Stimulated activated naive CD8-positive, alpha-beta T cell treated with anti-CD3 and anti-CD28 coated beads, Interleukin-15, amount 100 ng/mL, for 72 hours (primary cell): ENCODE measurements around the gene MAPK8.
A peak's percentile ranks its signal among the peaks of the same experiment; 100 is the strongest.
"Not testable (repeated sequence)": the region's sequence is repeated elsewhere in the genome, so short reads cannot be mapped to it uniquely, and the experiment has no call there.

Experiments
- ATAC-seq: fragments of 150-1000 bp; cut with Tn5 transposase; 2 replicates; pipeline ENCODE4 v1.10.0; 2021; ENCODE audit warnings: mild to moderate bottlenecking, moderate library complexity
- DNase-seq, 2 donors: peaks; one replicate each; pipeline ENCODE4 v3.0.0; 2021 to 2022
- H3K27ac Mint-ChIP-seq, 2 donors: one replicate each; pipeline ENCODE4 v1.8.0; 2022; ENCODE audit warnings: mild to moderate bottlenecking in 2 of 2, mixed read lengths in 2 of 2, moderate library complexity in 2 of 2
- H3K27me3 Mint-ChIP-seq: one replicate; pipeline ENCODE4 v1.8.0; 2022; ENCODE audit warnings: mixed read lengths
- H3K4me1 Mint-ChIP-seq: one replicate; pipeline ENCODE4 v1.8.0; 2022; ENCODE audit warnings: mild to moderate bottlenecking, mixed read lengths
- H3K4me3 Mint-ChIP-seq, 2 donors: one replicate each; pipeline ENCODE4 v1.8.0; 2022; ENCODE audit warnings: mild to moderate bottlenecking in 2 of 2, mixed read lengths in 2 of 2, moderate library complexity in 1 of 2
- H3K9me3 Mint-ChIP-seq, 2 donors: one replicate each; pipeline ENCODE4 v1.8.0; 2022; ENCODE audit warnings: mixed read lengths in 2 of 2

The MAPK8 gene

GRCh38 chr10:48340734-48341133 is 34.3 kb downstream of the MAPK8 start:
- Mint-ChIP-seq H3K4me3 (no peak overlapping the region), H3K9me3 (peaks cover 0 to 13% of the 10 kb centered on the region in 2 donors), H3K4me1 (peaks cover 49% of the 10 kb centered on the region), H3K27me3 (no peaks in the 10 kb centered on the region), H3K27ac (no peak overlapping the region)
- ATAC-seq: no peak
- DNase-seq: no peak

- Mint-ChIP-seq H3K9me3 (peaks cover 17% of the 10 kb centered on the region in 2 donors), H3K4me1 (peaks cover 36% of the 10 kb centered on the region), H3K27me3 (no peaks in the 10 kb centered on the region), H3K4me3 (no peak overlapping the region), H3K27ac (no peak overlapping the region)
- DNase-seq (no peak), ATAC-seq (no peak)
These were observed 36.6 kb downstream of the MAPK8 start for GRCh38 chr10:48343106-48343505.

GRCh38 chr10:48343921-48344598 is 37.6 kb downstream of the MAPK8 start:
- Mint-ChIP-seq H3K4me3 (no peak overlapping the region), H3K27ac (no peak overlapping the region), H3K27me3 (no peaks in the 10 kb centered on the region), H3K9me3 (peaks cover 18 to 26% of the 10 kb centered on the region in 2 donors), H3K4me1 (peaks cover 28% of the 10 kb centered on the region)
- DNase-seq: no peak
- no peak for ATAC-seq

- DNase-seq, H3K27me3 Mint-ChIP-seq, ATAC-seq, H3K4me1 Mint-ChIP-seq, H3K4me3 Mint-ChIP-seq, H3K27ac Mint-ChIP-seq: not testable (repeated sequence)
- H3K9me3 Mint-ChIP-seq: peaks cover 25 to 42% of the 10 kb centered on the region in 2 donors
These were observed 39.8 kb downstream of the MAPK8 start for GRCh38 chr10:48346248-48346647.

GRCh38 chr10:48347539-48347938 is 41.1 kb downstream of the MAPK8 start:
- peaks cover 25 to 42% of the 10 kb centered on the region in 2 donors for H3K9me3 Mint-ChIP-seq
- not testable (repeated sequence) for H3K4me1 Mint-ChIP-seq, ATAC-seq, H3K27ac Mint-ChIP-seq, H3K27me3 Mint-ChIP-seq, H3K4me3 Mint-ChIP-seq, DNase-seq

- not testable (repeated sequence) for ATAC-seq, H3K4me3 Mint-ChIP-seq, DNase-seq, H3K4me1 Mint-ChIP-seq, H3K27ac Mint-ChIP-seq, H3K27me3 Mint-ChIP-seq
- peaks cover 25 to 42% of the 10 kb centered on the region in 2 donors for H3K9me3 Mint-ChIP-seq
These were observed 41.5 kb downstream of the MAPK8 start for GRCh38 chr10:48347943-48348342.

- DNase-seq: no peak
- Mint-ChIP-seq H3K4me1 (peaks cover 15% of the 10 kb centered on the region), H3K9me3 (peaks cover 14 to 46% of the 10 kb centered on the region in 2 donors), H3K4me3 (no peak overlapping the region), H3K27ac (no peak overlapping the region), H3K27me3 (no peaks in the 10 kb centered on the region)
- ATAC-seq: no peak
These were observed 46.8 kb downstream of the MAPK8 start for GRCh38 chr10:48353246-48353645.

- Mint-ChIP-seq H3K4me1 (peaks cover 26% of the 10 kb centered on the region), H3K27ac (no peak overlapping the region), H3K9me3 (peaks cover 0 to 22% of the 10 kb centered on the region in 2 donors), H3K4me3 (no peak overlapping the region), H3K27me3 (no peaks in the 10 kb centered on the region)
- no peak for DNase-seq
- no peak for ATAC-seq
These were observed 51.2 kb downstream of the MAPK8 start for GRCh38 chr10:48357631-48358030.

GRCh38 chr10:48358162-48358561 is 51.7 kb downstream of the MAPK8 start:
- H3K4me3 Mint-ChIP-seq: no peak overlapping the region
- DNase-seq (no peak), ATAC-seq (peak; percentile 78)
- peaks cover 26% of the 10 kb centered on the region for H3K4me1 Mint-ChIP-seq
- peaks cover 0 to 22% of the 10 kb centered on the region in 2 donors for H3K9me3 Mint-ChIP-seq
- no peaks in the 10 kb centered on the region for H3K27me3 Mint-ChIP-seq
- no peak overlapping the region for H3K27ac Mint-ChIP-seq

GRCh38 chr10:48358838-48359237 is 52.4 kb downstream of the MAPK8 start:
- DNase-seq: no peak
- H3K4me1 Mint-ChIP-seq: peaks cover 21% of the 10 kb centered on the region
- H3K27ac Mint-ChIP-seq: no peak overlapping the region
- ATAC-seq: no peak
- no peaks in the 10 kb centered on the region for H3K27me3 Mint-ChIP-seq
- no peak overlapping the region for H3K4me3 Mint-ChIP-seq
- H3K9me3 Mint-ChIP-seq: peaks cover 0 to 16% of the 10 kb centered on the region in 2 donors

GRCh38 chr10:48361176-48361575 is 54.7 kb downstream of the MAPK8 start:
- Mint-ChIP-seq H3K4me1 (peaks cover 20% of the 10 kb centered on the region), H3K9me3 (peaks cover 0 to 10% of the 10 kb centered on the region in 2 donors), H3K4me3 (no peak overlapping the region), H3K27ac (peak overlapping the region in 1 of 2 donors; percentile 30), H3K27me3 (no peaks in the 10 kb centered on the region)
- ATAC-seq (no peak), DNase-seq (no peak)

- Mint-ChIP-seq H3K4me3 (no peak overlapping the region), H3K9me3 (no peaks in the 10 kb centered on the region), H3K27ac (no peak overlapping the region), H3K27me3 (no peaks in the 10 kb centered on the region), H3K4me1 (peaks cover 6% of the 10 kb centered on the region)
- DNase-seq: peak; percentile 8 to 12
- no peak for ATAC-seq
These were observed 57.3 kb downstream of the MAPK8 start for GRCh38 chr10:48363617-48364355.

GRCh38 chr10:48364659-48365405 is 58.4 kb downstream of the MAPK8 start:
- H3K27me3 Mint-ChIP-seq: no peaks in the 10 kb centered on the region

GRCh38 chr10:48365668-48366067 is 59.2 kb downstream of the MAPK8 start:
- no peaks in the 10 kb centered on the region for H3K9me3 Mint-ChIP-seq

More at GRCh38 chr10:48364659-48365405, 58.4 kb downstream of the MAPK8 start:
- DNase-seq: no peak
- Mint-ChIP-seq H3K9me3 (no peaks in the 10 kb centered on the region), H3K4me1 (peaks cover 6% of the 10 kb centered on the region), H3K27ac (no peak overlapping the region), H3K4me3 (no peak overlapping the region)
- ATAC-seq: no peak

GRCh38 chr10:48366261-48366660 is 59.8 kb downstream of the MAPK8 start:
- no peak for DNase-seq
- peaks cover 6% of the 10 kb centered on the region for H3K4me1 Mint-ChIP-seq
- ATAC-seq: no peak
- H3K27me3 Mint-ChIP-seq: no peaks in the 10 kb centered on the region
- H3K4me3 Mint-ChIP-seq: no peak overlapping the region
- no peaks in the 10 kb centered on the region for H3K9me3 Mint-ChIP-seq
- no peak overlapping the region for H3K27ac Mint-ChIP-seq

More at GRCh38 chr10:48365668-48366067, 59.2 kb downstream of the MAPK8 start:
- H3K27ac Mint-ChIP-seq: peak overlapping the region in 1 of 2 donors; percentile 10
- peaks cover 6% of the 10 kb centered on the region for H3K4me1 Mint-ChIP-seq
- DNase-seq (no peak), ATAC-seq (no peak)
- no peak overlapping the region for H3K4me3 Mint-ChIP-seq
- H3K27me3 Mint-ChIP-seq: no peaks in the 10 kb centered on the region

- no peaks in the 10 kb centered on the region for H3K4me1 Mint-ChIP-seq
- H3K27ac Mint-ChIP-seq: no peak overlapping the region
- H3K27me3 Mint-ChIP-seq: no peaks in the 10 kb centered on the region
- H3K9me3 Mint-ChIP-seq: peaks cover 8 to 13% of the 10 kb centered on the region in 2 donors
- H3K4me3 Mint-ChIP-seq: no peak overlapping the region
- ATAC-seq (no peak), DNase-seq (no peak)
These were observed 63.0 kb downstream of the MAPK8 start for GRCh38 chr10:48369501-48369900.
